Myocyte (in vitro differentiated cells): ENCODE results near the gene PANX2. TPM values are rescaled to one million over a fixed set of nuclear protein-coding genes. Genes with fewer than 3 reads are reported as not detected.
A peak's percentile ranks its signal among the peaks of the same experiment; 100 is the strongest.
"Not testable (repeated sequence)": the region's sequence is repeated elsewhere in the genome, so short reads cannot be mapped to it uniquely, and the experiment has no call there.

Experiments used
- DNase-seq: peaks from one replicate; pipeline ENCODE4 v3.0.0-alpha.2; 2012; ENCODE audit warnings: low read depth
- total RNA-seq: library from RNA; depleted of rRNA; stranded (reverse); fragments of >200 nt; gene quantifications from 2 replicates; pipeline ENCODE4 v1.2.3, GENCODE V29; 2014

The PANX2 gene
- total RNA-seq, 1 donor from 2014 or later: 0.08 TPM

- DNase-seq: no peak
Measured at GRCh38 chr22:50197856-50198623, 27.5 kb downstream of the PANX2 start.

GRCh38 chr22:50198624-50199017, 28.1 kb downstream of the PANX2 start:
- DNase-seq: no peak

GRCh38 chr22:50199251-50199721, 28.8 kb downstream of the PANX2 start:
- DNase-seq: no peak

- no peak for DNase-seq
Measured at GRCh38 chr22:50199829-50200460, 29.4 kb downstream of the PANX2 start.

- DNase-seq: peak; percentile 89
Measured at GRCh38 chr22:50200461-50201190, 30.1 kb downstream of the PANX2 start, which contains the start of gene SELENOO. Gene SELENOO (plus strand): TSS chr22:50201011. CDS start chr22:50201037, 26 bp downstream.

GRCh38 chr22:50201191-50202129, 30.9 kb downstream of the PANX2 start:
- peak; percentile 16 for DNase-seq

- no peak for DNase-seq
Measured at GRCh38 chr22:50202130-50202666, 31.7 kb downstream of the PANX2 start.

GRCh38 chr22:50203288-50203687, 32.8 kb downstream of the PANX2 start:
- DNase-seq: no peak

GRCh38 chr22:50204571-50204970, 34.0 kb downstream of the PANX2 start:
- DNase-seq: no peak

GRCh38 chr22:50204998-50205397, 34.5 kb downstream of the PANX2 start:
- not testable (repeated sequence) for DNase-seq

- no peak for DNase-seq
Measured at GRCh38 chr22:50205781-50206569, 35.4 kb downstream of the PANX2 start.

GRCh38 chr22:50206599-50206998, 36.1 kb downstream of the PANX2 start:
- DNase-seq: peak; percentile 58

- DNase-seq: no peak
Measured at GRCh38 chr22:50207383-50208140, 37.0 kb downstream of the PANX2 start.

GRCh38 chr22:50208430-50208938, 38.0 kb downstream of the PANX2 start:
- peak; percentile 23 for DNase-seq

GRCh38 chr22:50208939-50209892, 38.7 kb downstream of the PANX2 start:
- no peak for DNase-seq

- DNase-seq: peak; percentile 64
Measured at GRCh38 chr22:50209893-50210292, 39.4 kb downstream of the PANX2 start.

GRCh38 chr22:50210378-50211139, 40.0 kb downstream of the PANX2 start:
- no peak for DNase-seq
